ENCODE results near the gene IL31RA.

The IL31RA gene

DNA sequence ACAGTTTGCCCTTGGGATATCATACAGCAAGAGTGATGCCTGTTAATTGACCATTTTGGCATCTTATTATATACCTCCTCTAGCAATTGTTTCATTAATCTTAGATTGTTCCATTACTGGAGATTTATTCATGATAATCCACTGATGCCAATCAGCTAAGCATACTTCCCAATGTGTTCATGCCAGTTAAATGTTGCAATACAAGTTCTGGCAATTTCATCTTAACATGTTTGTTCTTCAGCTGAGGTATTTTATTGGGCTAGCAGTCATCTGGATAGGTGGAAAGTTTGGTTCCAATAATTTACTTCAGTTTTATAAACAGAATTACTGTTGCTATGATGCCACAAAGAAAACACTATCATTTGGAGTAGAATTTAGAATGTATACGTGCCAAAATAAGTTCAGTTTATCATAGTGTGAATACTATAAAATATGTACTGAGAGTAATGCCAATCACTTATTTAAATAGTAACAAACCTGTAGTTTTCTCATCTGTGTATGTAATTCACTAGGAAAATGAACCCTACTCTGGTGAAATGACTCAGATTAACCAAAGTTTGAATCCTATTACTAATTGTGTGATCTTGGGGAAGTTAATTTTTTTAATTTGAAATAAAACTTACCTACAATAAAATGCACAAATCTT lies 27.9 kb upstream of the IL31RA start:
- Histone ChIP-seq H4K20me1 (ENCODE audit: insufficient read depth, low read length) (no peaks in the 10 kb centered on the region), H3K27ac (ENCODE audit: low read length) (no peak overlapping the region), H3K9ac (ENCODE audit: low read depth, low read length) (no peak overlapping the region), H3K27me3 (ENCODE audit: insufficient read depth, low read length, poor library complexity) (no peaks in the 10 kb centered on the region), H3K4me3 (ENCODE audit: low read depth in 1 of 2, low read length in 2 of 2) (no peak overlapping the region), H3K9me3 (ENCODE audit: insufficient read depth, low read length, severe bottlenecking) (no peaks in the 10 kb centered on the region), H3K36me3 (ENCODE audit: insufficient read depth, low read length) (no peaks in the 10 kb centered on the region), H2AFZ (ENCODE audit: low read depth, low read length) (no peak overlapping the region), H3K4me2 (ENCODE audit: insufficient read depth, low read length) (no peak overlapping the region), H3K79me2 (ENCODE audit: insufficient read depth, low read length) (no peaks in the 10 kb centered on the region), H3K4me1 (ENCODE audit: insufficient read depth, low read length) (no peaks in the 10 kb centered on the region)
- no peak for TF ChIP-seq EZH2 (IDR thresholded peaks at IDR 0.05; ENCODE audit: borderline replicate concordance, low read depth, low read length, severe bottlenecking)
- no peak for TF ChIP-seq CTCF (IDR thresholded peaks at IDR 0.05; ENCODE audit: borderline replicate concordance, extremely low read depth, low read length, poor library complexity, severe bottlenecking)
- no peak for ATAC-seq (ENCODE audit: insufficient read depth, low read depth)
- no peak for DNase-seq

GRCh38 chr5:55829956-55830355 lies 21.2 kb upstream of the IL31RA start:
- ATAC-seq (ENCODE audit: insufficient read depth, low read depth) (no peak), DNase-seq (no peak)
- no peak for TF ChIP-seq EZH2 (IDR thresholded peaks at IDR 0.05; ENCODE audit: borderline replicate concordance, low read depth, low read length, severe bottlenecking)
- no peak for TF ChIP-seq CTCF (IDR thresholded peaks at IDR 0.05; ENCODE audit: borderline replicate concordance, extremely low read depth, low read length, poor library complexity, severe bottlenecking)
- no peaks in the 10 kb centered on the region for H3K36me3 ChIP-seq (ENCODE audit: insufficient read depth, low read length)
- no peaks in the 10 kb centered on the region for H4K20me1 ChIP-seq (ENCODE audit: insufficient read depth, low read length)
- no peaks in the 10 kb centered on the region for H3K79me2 ChIP-seq (ENCODE audit: insufficient read depth, low read length)
- H3K4me2 ChIP-seq (ENCODE audit: insufficient read depth, low read length), result no peak overlapping the region
- no peak overlapping the region for H3K4me3 ChIP-seq (ENCODE audit: low read depth in 1 of 2, low read length in 2 of 2)
- H3K27ac ChIP-seq (ENCODE audit: low read length), result no peak overlapping the region
- H3K9me3 ChIP-seq (ENCODE audit: insufficient read depth, low read length, severe bottlenecking), result no peaks in the 10 kb centered on the region
- no peaks in the 10 kb centered on the region for H3K27me3 ChIP-seq (ENCODE audit: insufficient read depth, low read length, poor library complexity)
- no peak overlapping the region for H2AFZ ChIP-seq (ENCODE audit: low read depth, low read length)
- no peaks in the 10 kb centered on the region for H3K4me1 ChIP-seq (ENCODE audit: insufficient read depth, low read length)
- H3K9ac ChIP-seq (ENCODE audit: low read depth, low read length), result no peak overlapping the region

GRCh38 chr5:55832446-55832845 lies 18.7 kb upstream of the IL31RA start:
- H3K9ac ChIP-seq (ENCODE audit: low read depth, low read length), result no peak overlapping the region
- H2AFZ ChIP-seq (ENCODE audit: low read depth, low read length), result no peak overlapping the region
- TF ChIP-seq EZH2 (IDR thresholded peaks at IDR 0.05; ENCODE audit: borderline replicate concordance, low read depth, low read length, severe bottlenecking) (no peak), CTCF (IDR thresholded peaks at IDR 0.05; ENCODE audit: borderline replicate concordance, extremely low read depth, low read length, poor library complexity, severe bottlenecking) (no peak)
- no peaks in the 10 kb centered on the region for H3K4me1 ChIP-seq (ENCODE audit: insufficient read depth, low read length)
- ATAC-seq (ENCODE audit: insufficient read depth, low read depth) (no peak), DNase-seq (no peak)
- H3K36me3 ChIP-seq (ENCODE audit: insufficient read depth, low read length), result no peaks in the 10 kb centered on the region
- no peaks in the 10 kb centered on the region for H3K9me3 ChIP-seq (ENCODE audit: insufficient read depth, low read length, severe bottlenecking)
- no peaks in the 10 kb centered on the region for H3K27me3 ChIP-seq (ENCODE audit: insufficient read depth, low read length, poor library complexity)
- H3K4me3 ChIP-seq (ENCODE audit: low read depth in 1 of 2, low read length in 2 of 2), result no peak overlapping the region
- H4K20me1 ChIP-seq (ENCODE audit: insufficient read depth, low read length), result no peaks in the 10 kb centered on the region
- H3K27ac ChIP-seq (ENCODE audit: low read length), result no peak overlapping the region
- no peaks in the 10 kb centered on the region for H3K79me2 ChIP-seq (ENCODE audit: insufficient read depth, low read length)
- H3K4me2 ChIP-seq (ENCODE audit: insufficient read depth, low read length), result no peak overlapping the region

Data from DND-41 (cell line).